Measurements from ENCODE around the gene MOB2.

MOB2 gene

DNA sequence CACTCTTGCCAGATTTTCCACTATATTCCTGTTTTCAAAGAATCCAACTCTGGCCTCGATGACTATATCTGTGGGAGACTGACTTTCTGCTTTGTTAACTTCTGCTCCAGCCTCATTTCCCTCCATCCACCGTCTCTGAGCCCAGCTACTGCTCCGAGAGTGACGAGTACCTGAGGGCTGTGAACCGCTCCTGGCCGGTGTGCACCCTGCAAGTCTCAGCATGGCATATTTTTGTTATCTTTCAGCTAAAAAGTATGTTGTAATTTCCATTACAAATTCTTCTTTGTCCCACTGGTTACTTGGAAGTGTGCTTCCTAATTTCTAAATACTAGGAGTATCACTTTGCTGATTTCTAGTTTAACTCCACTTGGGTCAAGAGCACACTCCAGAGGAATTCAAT is 36.5 kb upstream of the MOB2 start:
- no peak for TF ChIP-seq EZH2 (IDR thresholded peaks at IDR 0.05; ENCODE audit: borderline replicate concordance, low read depth, low read length, severe bottlenecking)
- TF ChIP-seq, protein P1, sequence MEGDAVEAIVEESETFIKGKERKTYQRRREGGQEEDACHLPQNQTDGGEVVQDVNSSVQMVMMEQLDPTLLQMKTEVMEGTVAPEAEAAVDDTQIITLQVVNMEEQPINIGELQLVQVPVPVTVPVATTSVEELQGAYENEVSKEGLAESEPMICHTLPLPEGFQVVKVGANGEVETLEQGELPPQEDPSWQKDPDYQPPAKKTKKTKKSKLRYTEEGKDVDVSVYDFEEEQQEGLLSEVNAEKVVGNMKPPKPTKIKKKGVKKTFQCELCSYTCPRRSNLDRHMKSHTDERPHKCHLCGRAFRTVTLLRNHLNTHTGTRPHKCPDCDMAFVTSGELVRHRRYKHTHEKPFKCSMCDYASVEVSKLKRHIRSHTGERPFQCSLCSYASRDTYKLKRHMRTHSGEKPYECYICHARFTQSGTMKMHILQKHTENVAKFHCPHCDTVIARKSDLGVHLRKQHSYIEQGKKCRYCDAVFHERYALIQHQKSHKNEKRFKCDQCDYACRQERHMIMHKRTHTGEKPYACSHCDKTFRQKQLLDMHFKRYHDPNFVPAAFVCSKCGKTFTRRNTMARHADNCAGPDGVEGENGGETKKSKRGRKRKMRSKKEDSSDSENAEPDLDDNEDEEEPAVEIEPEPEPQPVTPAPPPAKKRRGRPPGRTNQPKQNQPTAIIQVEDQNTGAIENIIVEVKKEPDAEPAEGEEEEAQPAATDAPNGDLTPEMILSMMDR (IDR thresholded peaks at IDR 0.05; ENCODE audit: borderline replicate concordance, extremely low read depth, low read length, poor library complexity, severe bottlenecking), result no peak
- Histone ChIP-seq H3K36me3 (ENCODE audit: insufficient read depth, low read length) (no peaks in the 10 kb centered on the region), H3K4me1 (ENCODE audit: insufficient read depth, low read length) (no peaks in the 10 kb centered on the region), H3K79me2 (ENCODE audit: insufficient read depth, low read length) (peaks cover 95% of the 10 kb centered on the region), H3K9ac (ENCODE audit: low read depth, low read length) (no peak overlapping the region), H3K4me3 (ENCODE audit: low read depth in 1 of 2, low read length in 2 of 2) (no peak overlapping the region), H3K9me3 (ENCODE audit: insufficient read depth, low read length, severe bottlenecking) (no peaks in the 10 kb centered on the region), H4K20me1 (ENCODE audit: insufficient read depth, low read length) (peaks cover 80% of the 10 kb centered on the region), H3K27me3 (ENCODE audit: insufficient read depth, low read length, poor library complexity) (no peaks in the 10 kb centered on the region), H3K27ac (ENCODE audit: low read length) (no peak overlapping the region), H2AFZ (ENCODE audit: low read depth, low read length) (no peak overlapping the region), H3K4me2 (ENCODE audit: insufficient read depth, low read length) (no peak overlapping the region)
- ATAC-seq (ENCODE audit: insufficient read depth, low read depth) (no peak), DNase-seq (no peak)

DNA sequence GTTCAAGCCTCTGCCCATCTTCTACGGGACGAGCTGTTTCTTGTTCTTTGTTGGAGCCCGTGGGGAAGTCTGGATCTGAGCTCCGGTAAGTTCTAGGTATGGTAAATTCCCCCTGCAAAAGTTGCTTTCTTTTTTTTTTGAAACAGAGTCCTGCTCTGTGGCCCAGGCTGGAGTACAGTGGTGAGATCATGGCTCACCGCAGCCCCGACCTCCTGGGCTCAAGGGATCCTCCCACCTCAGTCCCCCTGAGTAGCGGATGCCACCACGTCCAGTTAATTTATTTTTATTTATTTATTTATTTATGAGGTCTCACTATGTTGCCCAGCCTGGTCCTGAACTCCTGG is 35.5 kb upstream of the MOB2 start:
- Histone ChIP-seq H3K27me3 (ENCODE audit: insufficient read depth, low read length, poor library complexity) (no peaks in the 10 kb centered on the region), H3K4me1 (ENCODE audit: insufficient read depth, low read length) (no peaks in the 10 kb centered on the region), H2AFZ (ENCODE audit: low read depth, low read length) (no peak overlapping the region), H3K4me3 (ENCODE audit: low read depth in 1 of 2, low read length in 2 of 2) (no peak overlapping the region), H3K79me2 (ENCODE audit: insufficient read depth, low read length) (peaks cover 98% of the 10 kb centered on the region), H3K9ac (ENCODE audit: low read depth, low read length) (no peak overlapping the region), H4K20me1 (ENCODE audit: insufficient read depth, low read length) (peaks cover 84% of the 10 kb centered on the region), H3K36me3 (ENCODE audit: insufficient read depth, low read length) (no peaks in the 10 kb centered on the region), H3K27ac (ENCODE audit: low read length) (no peak overlapping the region), H3K9me3 (ENCODE audit: insufficient read depth, low read length, severe bottlenecking) (no peaks in the 10 kb centered on the region), H3K4me2 (ENCODE audit: insufficient read depth, low read length) (no peak overlapping the region)
- DNase-seq, result no peak
- TF ChIP-seq, protein P1 (IDR thresholded peaks at IDR 0.05; ENCODE audit: borderline replicate concordance, extremely low read depth, low read length, poor library complexity, severe bottlenecking), result no peak
- TF ChIP-seq EZH2 (IDR thresholded peaks at IDR 0.05; ENCODE audit: borderline replicate concordance, low read depth, low read length, severe bottlenecking), result no peak
- no peak for ATAC-seq (ENCODE audit: insufficient read depth, low read depth)

DNA sequence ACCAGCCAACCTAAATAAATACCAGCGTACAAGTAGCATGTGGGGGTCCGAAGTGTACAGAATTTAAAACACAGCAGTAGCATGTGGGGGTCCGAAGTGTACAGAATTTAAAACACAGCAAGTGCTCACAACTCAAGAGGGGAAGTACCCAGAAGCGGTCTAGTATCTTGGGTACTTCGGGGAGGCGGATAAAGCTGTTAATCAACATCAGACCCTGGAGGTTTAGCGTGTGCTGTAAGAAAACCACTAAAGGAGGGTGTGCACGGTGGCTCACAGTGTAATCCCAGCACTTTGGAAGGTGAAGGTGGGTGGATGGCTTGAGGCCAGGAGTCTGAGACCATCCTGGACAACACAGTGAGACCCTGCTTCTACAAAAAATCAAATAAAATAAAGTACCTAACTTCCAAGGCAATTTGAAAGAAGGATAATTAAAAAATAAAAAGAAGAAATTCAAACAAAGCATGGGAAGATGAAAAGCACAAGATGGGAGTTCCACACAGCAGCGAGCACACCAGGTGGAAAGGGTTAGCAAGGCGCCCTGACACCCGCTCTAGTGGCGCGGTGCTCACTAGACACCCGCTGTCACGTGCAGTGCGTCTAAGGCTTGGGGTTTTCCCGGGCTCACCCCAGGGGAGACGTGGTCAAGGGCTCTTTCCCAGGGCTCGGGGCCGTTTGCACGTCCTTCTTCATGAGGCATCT is 35.0 kb upstream of the MOB2 start:
- H3K4me2 ChIP-seq (ENCODE audit: insufficient read depth, low read length), result no peak overlapping the region

More for the DNA sequence above, 35.0 kb upstream of the MOB2 start:
- Histone ChIP-seq H3K27me3 (ENCODE audit: insufficient read depth, low read length, poor library complexity) (no peaks in the 10 kb centered on the region), H3K27ac (ENCODE audit: low read length) (no peak overlapping the region), H2AFZ (ENCODE audit: low read depth, low read length) (no peak overlapping the region), H3K9me3 (ENCODE audit: insufficient read depth, low read length, severe bottlenecking) (no peaks in the 10 kb centered on the region), H3K9ac (ENCODE audit: low read depth, low read length) (no peak overlapping the region), H4K20me1 (ENCODE audit: insufficient read depth, low read length) (peaks cover 84% of the 10 kb centered on the region), H3K36me3 (ENCODE audit: insufficient read depth, low read length) (no peaks in the 10 kb centered on the region), H3K79me2 (ENCODE audit: insufficient read depth, low read length) (peaks cover 98% of the 10 kb centered on the region), H3K4me1 (ENCODE audit: insufficient read depth, low read length) (no peaks in the 10 kb centered on the region), H3K4me3 (ENCODE audit: low read depth in 1 of 2, low read length in 2 of 2) (no peak overlapping the region)
- DNase-seq (no peak), ATAC-seq (ENCODE audit: insufficient read depth, low read depth) (no peak)
- TF ChIP-seq, protein P1 (IDR thresholded peaks at IDR 0.05; ENCODE audit: borderline replicate concordance, extremely low read depth, low read length, poor library complexity, severe bottlenecking), result no peak
- TF ChIP-seq EZH2 (IDR thresholded peaks at IDR 0.05; ENCODE audit: borderline replicate concordance, low read depth, low read length, severe bottlenecking), result no peak

Measured in DND-41 (cell line).